ENCODE measurements around the gene MICOS13. TPM values are rescaled to one million over a fixed set of nuclear protein-coding genes. Genes with fewer than 3 reads are reported as not detected.

MICOS13 gene
- total RNA-seq, 1 donor from 2014 or later = 54.3 TPM

- Mint-ChIP-seq H3K36me3 (ENCODE audit: low read depth) (peaks cover 59% of the 10 kb centered on the region), H3K27ac (no peak overlapping the region), H3K4me3 (ENCODE audit: low read depth) (no peak overlapping the region), H3K4me1 (ENCODE audit: low read depth) (peaks cover 15% of the 10 kb centered on the region), H3K9me3 (no peaks in the 10 kb centered on the region), H3K27me3 (ENCODE audit: low read depth) (no peaks in the 10 kb centered on the region)
- intact Hi-C loops (cut with micrococcal nuclease) = no loop called here
- DNase-seq (ENCODE audit: low spot score) = no peak
These were observed 39.1 kb downstream of the MICOS13 start for GRCh38 chr19:5641171-5641570.

GRCh38 chr19:5637971-5638370, 42.3 kb downstream of the MICOS13 start:
- intact Hi-C loops (cut with micrococcal nuclease) = no loop called here
- Mint-ChIP-seq H3K36me3 (ENCODE audit: low read depth) (peaks cover 42% of the 10 kb centered on the region), H3K27ac (no peak overlapping the region), H3K4me1 (ENCODE audit: low read depth) (peaks cover 14% of the 10 kb centered on the region), H3K9me3 (no peaks in the 10 kb centered on the region), H3K4me3 (ENCODE audit: low read depth) (no peak overlapping the region), H3K27me3 (ENCODE audit: low read depth) (no peaks in the 10 kb centered on the region)
- no peak for DNase-seq (ENCODE audit: low spot score)

- H3K4me3 Mint-ChIP-seq (ENCODE audit: low read depth) = no peak overlapping the region
- peaks cover 43% of the 10 kb centered on the region for H3K36me3 Mint-ChIP-seq (ENCODE audit: low read depth)
- H3K27ac Mint-ChIP-seq = no peak overlapping the region
- intact Hi-C loops (cut with micrococcal nuclease) = no loop called here
- H3K9me3 Mint-ChIP-seq = no peaks in the 10 kb centered on the region
- DNase-seq (ENCODE audit: low spot score) = no peak
- H3K27me3 Mint-ChIP-seq (ENCODE audit: low read depth) = no peaks in the 10 kb centered on the region
- H3K4me1 Mint-ChIP-seq (ENCODE audit: low read depth) = peaks cover 24% of the 10 kb centered on the region
These were observed 44.9 kb downstream of the MICOS13 start for GRCh38 chr19:5635427-5635826.

GRCh38 chr19:5632657-5633056, 47.7 kb downstream of the MICOS13 start:
- peaks cover 43% of the 10 kb centered on the region for H3K4me1 Mint-ChIP-seq (ENCODE audit: low read depth)
- H3K9me3 Mint-ChIP-seq = no peaks in the 10 kb centered on the region
- no peak for DNase-seq (ENCODE audit: low spot score)
- no peak overlapping the region for H3K27ac Mint-ChIP-seq
- H3K36me3 Mint-ChIP-seq (ENCODE audit: low read depth) = peaks cover 60% of the 10 kb centered on the region
- H3K4me3 Mint-ChIP-seq (ENCODE audit: low read depth) = no peak overlapping the region
- intact Hi-C loops (cut with micrococcal nuclease) = no loop called here
- H3K27me3 Mint-ChIP-seq (ENCODE audit: low read depth) = no peaks in the 10 kb centered on the region

GRCh38 chr19:5632241-5632612, 48.1 kb downstream of the MICOS13 start:
- Mint-ChIP-seq H3K27me3 (ENCODE audit: low read depth) (no peaks in the 10 kb centered on the region), H3K27ac (no peak overlapping the region), H3K4me3 (ENCODE audit: low read depth) (no peak overlapping the region), H3K36me3 (ENCODE audit: low read depth) (peaks cover 60% of the 10 kb centered on the region), H3K4me1 (ENCODE audit: low read depth) (peaks cover 47% of the 10 kb centered on the region), H3K9me3 (no peaks in the 10 kb centered on the region)
- no peak for DNase-seq (ENCODE audit: low spot score)
- intact Hi-C loops (cut with micrococcal nuclease) = no loop called here

- Mint-ChIP-seq H3K4me3 (ENCODE audit: low read depth) (no peak overlapping the region), H3K36me3 (ENCODE audit: low read depth) (peaks cover 63% of the 10 kb centered on the region), H3K27me3 (ENCODE audit: low read depth) (no peaks in the 10 kb centered on the region), H3K27ac (no peak overlapping the region), H3K9me3 (no peaks in the 10 kb centered on the region), H3K4me1 (ENCODE audit: low read depth) (peaks cover 48% of the 10 kb centered on the region)
- intact Hi-C loops (cut with micrococcal nuclease) = no loop called here
- no peak for DNase-seq (ENCODE audit: low spot score)
These were observed 48.6 kb downstream of the MICOS13 start for GRCh38 chr19:5631567-5632240.

- Mint-ChIP-seq H3K9me3 (no peaks in the 10 kb centered on the region), H3K4me1 (ENCODE audit: low read depth) (peaks cover 59% of the 10 kb centered on the region), H3K27ac (no peak overlapping the region), H3K27me3 (ENCODE audit: low read depth) (no peaks in the 10 kb centered on the region), H3K36me3 (ENCODE audit: low read depth) (peaks cover 81% of the 10 kb centered on the region), H3K4me3 (ENCODE audit: low read depth) (no peak overlapping the region)
- intact Hi-C loops (cut with micrococcal nuclease) = no loop called here
- DNase-seq (ENCODE audit: low spot score) = no peak
These were observed 51.3 kb downstream of the MICOS13 start for GRCh38 chr19:5628919-5629481.

- H3K36me3 Mint-ChIP-seq (ENCODE audit: low read depth) = peaks cover 85% of the 10 kb centered on the region
- no peak overlapping the region for H3K4me3 Mint-ChIP-seq (ENCODE audit: low read depth)
- intact Hi-C loops (cut with micrococcal nuclease) = no loop called here
- no peaks in the 10 kb centered on the region for H3K9me3 Mint-ChIP-seq
- H3K4me1 Mint-ChIP-seq (ENCODE audit: low read depth) = peaks cover 59% of the 10 kb centered on the region
- no peaks in the 10 kb centered on the region for H3K27me3 Mint-ChIP-seq (ENCODE audit: low read depth)
- no peak overlapping the region for H3K27ac Mint-ChIP-seq
- no peak for DNase-seq (ENCODE audit: low spot score)
These were observed 51.9 kb downstream of the MICOS13 start for GRCh38 chr19:5628461-5628860.

Other genes starting within 250 kb of the MICOS13 start
- gene ZNRF4, start 225.1 kb downstream of the MICOS13 start, total RNA-seq = not detected in 2 replicates
- 0.37 and 0.52 TPM in 2 replicates for gene TINCR, start 112.6 kb downstream of the MICOS13 start, total RNA-seq
- 96.1 and 96.7 TPM in 2 replicates for gene SAFB2, start 57.7 kb downstream of the MICOS13 start, total RNA-seq
- 132 and 143 TPM in 2 replicates for gene SAFB, start 57.4 kb downstream of the MICOS13 start, total RNA-seq
- gene HSD11B1L, start 511 bp upstream of the MICOS13 start, total RNA-seq = 2.0 and 2.5 TPM in 2 replicates
- gene RPL36, start 9.8 kb upstream of the MICOS13 start, total RNA-seq = 996 and 1,031 TPM in 2 replicates
- 192 and 196 TPM in 2 replicates for gene LONP1, start 39.6 kb upstream of the MICOS13 start, total RNA-seq
- not detected in 2 replicates for gene CATSPERD, start 40.1 kb upstream of the MICOS13 start, total RNA-seq
- 5.7 and 6.1 TPM in 2 replicates for gene PRR22, start 104.2 kb upstream of the MICOS13 start, total RNA-seq
- gene DUS3L, start 110.6 kb upstream of the MICOS13 start, total RNA-seq = 74.0 and 84.3 TPM in 2 replicates
- gene NRTN, start 124.6 kb upstream of the MICOS13 start, total RNA-seq = 0.85 and 0.87 TPM in 2 replicates
- gene FUT6, start 159.2 kb upstream of the MICOS13 start, total RNA-seq = not detected in 2 replicates
- gene FUT3, start 170.9 kb upstream of the MICOS13 start, total RNA-seq = not detected in 2 replicates
- not detected in 2 replicates for gene FUT5, start 190.0 kb upstream of the MICOS13 start, total RNA-seq
- gene NDUFA11, start 223.3 kb upstream of the MICOS13 start, total RNA-seq = 230 and 246 TPM in 2 replicates
- gene VMAC, start 224.4 kb upstream of the MICOS13 start, total RNA-seq = 3.1 and 3.8 TPM in 2 replicates
- gene CAPS, start 233.7 kb upstream of the MICOS13 start, total RNA-seq = 3.3 and 4.8 TPM in 2 replicates

All from activated T-helper 2 cell treated with anti-CD3 and anti-CD28 coated beads, Interferon-gamma antibody, Interleukin-2, Interleukin-4, amounts not matched to agents 10 μg/mL and 5 μg/mL and 100 μg/mL, durations not matched to agents 14 hours and 24 hours and 36 hours (primary cell).